ENCODE data around the gene LMNA.

LMNA gene

GRCh38 chr1:156089704-156090103 lies 24.8 kb upstream of the LMNA start:
- no peak for TF ChIP-seq CTCF (conservative IDR thresholded peaks at IDR 0.05; ENCODE audit: low read depth)
- ChIA-PET POLR2A (ENCODE audit: low non-redundant PET) (no interaction called here), CTCF (interaction anchor here (0.7 to 3.0 kb wide), 3 partner anchors 40 to 136 kb away, joined by 3 to 32 read pairs (median 5); no protein-coding TSS in a partner anchor)
- H3K27ac ChIP-seq: peak overlapping the region; percentile 18; the same call in 1 of the 2 replicates
- no peak for DNase-seq (ENCODE audit: low spot score)

DNA sequence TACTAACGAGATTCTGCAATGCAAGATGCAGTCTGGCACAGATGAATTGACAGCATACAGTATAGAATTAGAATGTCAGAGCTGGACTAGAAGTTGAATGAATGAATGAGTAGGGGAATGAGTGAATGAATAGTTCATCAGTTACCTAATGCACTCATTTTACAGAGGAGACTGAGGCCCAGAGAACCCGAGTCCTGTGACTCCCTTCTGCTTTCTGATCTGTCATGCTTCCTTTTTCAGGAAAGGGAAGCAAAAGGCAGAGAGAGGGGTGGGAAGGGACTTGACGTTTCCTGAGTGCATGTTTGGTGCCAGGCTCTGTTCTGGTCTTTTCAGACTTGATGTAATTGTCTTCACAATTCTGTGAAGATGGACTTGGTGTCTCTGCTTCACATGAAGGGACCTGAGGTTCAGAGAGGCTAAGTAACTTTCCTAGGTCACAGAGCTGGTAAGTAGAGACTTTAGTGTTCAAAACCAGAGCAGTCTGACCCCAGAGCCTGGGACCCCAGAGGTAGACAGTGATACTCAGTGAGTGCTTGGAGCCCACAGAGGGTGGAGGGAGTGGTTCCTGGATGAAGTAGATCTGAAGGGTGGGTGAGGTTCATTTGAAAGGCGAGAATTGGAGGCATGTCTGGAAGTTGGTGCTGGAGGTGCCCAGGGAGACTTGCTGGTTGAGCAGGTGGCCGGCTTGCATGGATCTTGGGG lies 24.2 kb upstream of the LMNA start:
- ChIA-PET CTCF (interaction anchor here (0.7 to 3.0 kb wide), 6 partner anchors 39 to 135 kb away, joined by 3 to 32 read pairs (median 4); no protein-coding TSS in a partner anchor), POLR2A (ENCODE audit: low non-redundant PET) (no interaction called here)
- TF ChIP-seq CTCF (conservative IDR thresholded peaks at IDR 0.05; ENCODE audit: low read depth): no peak
- H3K27ac ChIP-seq: peak overlapping the region; percentile 52
- no peak for DNase-seq (ENCODE audit: low spot score)

- POLR2A ChIA-PET (ENCODE audit: low non-redundant PET): no interaction called here
- H3K27ac ChIP-seq: peak overlapping the region; percentile 52
- DNase-seq (ENCODE audit: low spot score): peak; percentile 78
- CTCF ChIA-PET: interaction anchor here (0.6 to 3.0 kb wide), 10 partner anchors 24 to 136 kb away, joined by 3 to 32 read pairs (median 3); partner anchors contain the start of gene LMNA
- peak; percentile 80 for TF ChIP-seq CTCF (conservative IDR thresholded peaks at IDR 0.05; ENCODE audit: low read depth)
Observed at GRCh38 chr1:156090840-156091188, 23.7 kb upstream of the LMNA start.

- TF ChIP-seq CTCF (conservative IDR thresholded peaks at IDR 0.05; ENCODE audit: low read depth): no peak
- H3K27ac ChIP-seq: peak overlapping the region; percentile 52
- ChIA-PET CTCF (interaction anchor here (0.7 to 3.0 kb wide), 7 partner anchors 23 to 135 kb away, joined by 3 to 32 read pairs (median 3); partner anchors contain the start of gene LMNA), POLR2A (ENCODE audit: low non-redundant PET) (no interaction called here)
- DNase-seq (ENCODE audit: low spot score): no peak
Observed at GRCh38 chr1:156091610-156092009, 22.9 kb upstream of the LMNA start.

DNA sequence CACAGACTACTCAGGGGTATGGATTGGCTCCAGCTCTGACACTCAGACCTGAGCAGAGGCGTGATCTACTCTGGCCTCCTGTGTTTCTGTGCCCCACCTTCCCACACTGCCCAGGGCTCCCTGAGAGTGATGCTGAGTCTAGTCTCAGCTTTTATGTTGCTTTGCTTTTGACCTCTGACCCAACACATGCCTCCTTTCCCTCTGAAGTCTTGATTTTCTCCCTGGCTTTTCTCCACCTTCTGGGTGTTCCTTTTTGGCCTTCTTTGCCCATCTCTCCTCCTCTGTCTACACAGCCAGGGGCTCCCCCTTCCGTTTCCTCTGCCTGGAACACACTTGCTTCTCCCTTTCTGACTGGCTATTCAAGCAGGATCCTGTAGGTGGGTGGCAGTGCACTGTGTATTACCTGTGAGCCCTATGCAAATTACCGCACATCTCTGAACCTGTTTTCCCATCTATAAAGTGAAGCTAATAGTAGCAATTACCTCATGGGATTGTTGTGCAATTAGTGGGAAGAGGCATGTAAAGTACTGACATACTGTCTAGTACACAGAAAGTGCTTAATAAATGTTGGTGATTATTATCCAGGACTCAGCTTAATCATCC lies 18.5 kb upstream of the LMNA start:
- ChIA-PET POLR2A (ENCODE audit: low non-redundant PET) (interaction anchor here (0.6 kb wide), 1 partner anchor 31 kb away, joined by 7 read pairs; no protein-coding TSS in a partner anchor), CTCF (interaction anchor here (0.5 to 3.1 kb wide), 23 partner anchors 9 to 1034 kb away, joined by 3 to 57 read pairs (median 5); partner anchors contain the start of gene LMNA)
- TF ChIP-seq CTCF (conservative IDR thresholded peaks at IDR 0.05; ENCODE audit: low read depth): no peak
- DNase-seq (ENCODE audit: low spot score): no peak
- peak overlapping the region; percentile 77 for H3K27ac ChIP-seq

DNA sequence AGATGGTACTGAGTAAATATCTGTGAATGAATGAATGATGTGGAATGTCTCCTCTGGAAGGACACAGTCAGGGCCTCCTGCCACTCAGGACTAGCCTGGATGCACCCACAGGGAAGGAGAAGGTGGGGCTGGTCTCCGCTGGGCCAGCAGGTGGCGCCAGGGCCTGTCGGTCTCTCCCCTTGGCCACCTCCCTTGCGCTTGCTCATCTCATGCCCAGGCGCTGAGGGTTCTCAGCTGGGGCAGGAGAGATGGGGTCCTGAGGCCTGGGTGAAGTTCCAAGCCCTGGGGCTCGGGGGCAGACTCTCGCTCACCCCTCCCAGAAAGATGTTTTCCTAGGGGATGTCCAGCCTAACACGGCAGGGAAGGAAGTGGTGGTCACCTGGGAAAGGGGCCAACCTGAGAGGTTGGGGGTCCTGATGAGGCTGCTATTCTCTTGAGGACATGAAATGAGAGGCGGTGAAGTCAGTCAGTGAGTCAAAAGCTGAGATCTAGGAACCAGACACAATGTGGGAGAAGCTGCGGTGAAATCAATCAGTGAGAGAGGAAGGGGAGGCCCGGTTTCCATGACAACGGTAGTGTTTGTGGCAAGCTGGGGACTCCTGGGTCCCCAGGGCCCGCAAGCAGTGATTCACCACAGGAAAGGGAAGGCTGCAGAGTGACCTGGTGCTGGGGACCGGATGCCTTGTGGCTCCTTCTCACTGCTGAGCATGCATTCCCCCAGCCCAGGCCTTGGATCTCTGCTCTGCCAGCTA lies 17.7 kb upstream of the LMNA start:
- peak overlapping the region; percentile 77 for H3K27ac ChIP-seq
- peak; percentile 82 for DNase-seq (ENCODE audit: low spot score)
- ChIA-PET CTCF (interaction anchor here (0.6 to 3.1 kb wide), 28 partner anchors 8 to 136 kb away, joined by 3 to 57 read pairs (median 5); partner anchors contain the start of gene LMNA), POLR2A (ENCODE audit: low non-redundant PET) (no interaction called here)
- peak; percentile 94 for TF ChIP-seq CTCF (conservative IDR thresholded peaks at IDR 0.05; ENCODE audit: low read depth)

All from RWPE1 (cell line).